GM18858 (cell line): ENCODE data around the gene USP17L5.
"Not testable (repeated sequence)": the region's sequence is repeated elsewhere in the genome, so short reads cannot be mapped to it uniquely, and the experiment has no call there.

ENCODE experiments used
- ATAC-seq: cut with Tn5 transposase; IDR thresholded peaks from one replicate; pipeline ENCODE4 v1.9.1; 2021; ENCODE audit not compliant: unreplicated experiment

Gene USP17L5

GRCh38 chr4:9339103-9339502 lies at the start of gene USP17L5:
Gene USP17L5, plus strand, starts transcription at chr4:9339403. Its CDS starts 0 bp downstream, at chr4:9339403.
- not testable (repeated sequence) for ATAC-seq

- ATAC-seq: not testable (repeated sequence)
Measured at GRCh38 chr4:9324191-9324590, 15.0 kb upstream of the USP17L5 start.

GRCh38 chr4:9324865-9325264 lies 14.3 kb upstream of the USP17L5 start, which contains the start of gene USP17L24:
Gene USP17L24, plus strand, starts transcription at chr4:9325165. Its CDS starts 0 bp downstream, at chr4:9325165.
- ATAC-seq: not testable (repeated sequence)

GRCh38 chr4:9329611-9330010 lies 9.6 kb upstream of the USP17L5 start, which contains the start of gene USP17L25:
Gene USP17L25, plus strand, starts transcription at chr4:9329911. Its CDS starts 0 bp downstream, at chr4:9329911.
- ATAC-seq: not testable (repeated sequence)

GRCh38 chr4:9334358-9334757 lies 4.8 kb upstream of the USP17L5 start, which contains the start of gene USP17L26:
Gene USP17L26, plus strand, starts transcription at chr4:9334658. Its CDS starts 0 bp downstream, at chr4:9334658.
- not testable (repeated sequence) for ATAC-seq

GRCh38 chr4:9343848-9344247 lies 4.6 kb downstream of the USP17L5 start, which contains the start of gene USP17L27:
Gene USP17L27, plus strand, starts transcription at chr4:9344148. Its CDS starts 0 bp downstream, at chr4:9344148.
- ATAC-seq: not testable (repeated sequence)

- not testable (repeated sequence) for ATAC-seq
Measured at GRCh38 chr4:9348593-9348992, 9.4 kb downstream of the USP17L5 start, which contains the start of gene USP17L28. Gene USP17L28, plus strand, starts transcription at chr4:9348893. Its CDS starts 0 bp downstream, at chr4:9348893.

GRCh38 chr4:9350866-9351265 lies 11.7 kb downstream of the USP17L5 start:
- not testable (repeated sequence) for ATAC-seq

GRCh38 chr4:9353338-9353737 lies 14.1 kb downstream of the USP17L5 start, which contains the start of gene USP17L29:
Gene USP17L29, plus strand, starts transcription at chr4:9353638. Its CDS starts 0 bp downstream, at chr4:9353638.
- ATAC-seq: not testable (repeated sequence)

- not testable (repeated sequence) for ATAC-seq
Measured at GRCh38 chr4:9362829-9363228, 23.6 kb downstream of the USP17L5 start, which contains the start of gene USP17L30. Gene USP17L30, plus strand, starts transcription at chr4:9363129. Its CDS starts 0 bp downstream, at chr4:9363129.

- ATAC-seq: not testable (repeated sequence)
Measured at GRCh38 chr4:9379881-9380280, 40.7 kb downstream of the USP17L5 start.

GRCh38 chr4:9381012-9381534 lies 41.9 kb downstream of the USP17L5 start:
- ATAC-seq: not testable (repeated sequence)

- ATAC-seq: no peak
Measured at GRCh38 chr4:9384126-9384525, 44.9 kb downstream of the USP17L5 start.

- not testable (repeated sequence) for ATAC-seq
Measured at GRCh38 chr4:9389001-9389400, 49.8 kb downstream of the USP17L5 start.
